ENCODE results near the gene CARD9.

CARD9 gene

GRCh38 chr9:136328011-136328621 is 45.4 kb downstream of the CARD9 start:
- no peaks in the 10 kb centered on the region for H3K9me3 ChIP-seq (replicated peaks in 1 of 11)
- H3K36me3 ChIP-seq: peaks cover 0 to 26% (median 17%) of the 10 kb centered on the region in 11 experiments; a peak in 14 of 22 replicates
- peak overlapping the region; percentile 7 to 93 (median 86); a peak in 20 of 22 replicates for H3K27ac ChIP-seq
- H3K4me3 ChIP-seq: peak overlapping the region; percentile 67 to 91 (median 78)
- peaks cover 0 to 53% (median 51%) of the 10 kb centered on the region in 11 experiments; a peak in 20 of 22 replicates for H4K20me1 ChIP-seq
- H3K4me1 ChIP-seq: peaks cover 54 to 91% (median 84%) of the 10 kb centered on the region in 10 experiments
- H3K4me2 ChIP-seq: peak overlapping the region; percentile 93 to 100 (median 99)
- peak overlapping the region; percentile 71 to 95 (median 86) for H3K9ac ChIP-seq
- no peak for TF ChIP-seq Cebpa-rat (IDR thresholded peaks at IDR 0.05)
- peaks cover 0 to 11% (median 0%) of the 10 kb centered on the region in 11 experiments; a peak in 6 of 22 replicates for H3K27me3 ChIP-seq

- peak within 1 kb of the TSS; percentile 67 to 91 (median 78) for H3K4me3 ChIP-seq
- peaks cover 0 to 18% (median 0%) of the 10 kb centered on the region in 11 experiments; a peak in 6 of 22 replicates for H3K27me3 ChIP-seq
- H3K4me2 ChIP-seq: peak within 1 kb of the TSS; percentile 93 to 100 (median 99)
- H4K20me1 ChIP-seq: peaks cover 0 to 46% (median 45%) of the 10 kb centered on the region in 11 experiments; a peak in 20 of 22 replicates
- H3K4me1 ChIP-seq: peaks cover 58 to 91% (median 85%) of the 10 kb centered on the region in 10 experiments
- peaks cover 0 to 20% (median 12%) of the 10 kb centered on the region in 11 experiments; a peak in 13 of 22 replicates for H3K36me3 ChIP-seq
- no peak for TF ChIP-seq Cebpa-rat (IDR thresholded peaks at IDR 0.05)
- peak within 1 kb of the TSS; percentile 37 to 93 (median 86); a peak in 21 of 22 replicates for H3K27ac ChIP-seq
- H3K9me3 ChIP-seq (replicated peaks in 1 of 11): no peaks in the 10 kb centered on the region
- H3K9ac ChIP-seq: peak within 1 kb of the TSS; percentile 80 to 95 (median 86)
Measured at GRCh38 chr9:136327304-136327974, 46.0 kb downstream of the CARD9 start, which contains the start of gene GPSM1. Gene GPSM1, plus strand, starts transcription at chr9:136327539. Its CDS starts 157 bp downstream, at chr9:136327696.

GRCh38 chr9:136326761-136327303 is 46.6 kb downstream of the CARD9 start:
- Histone ChIP-seq H4K20me1 (peaks cover 0 to 40% (median 39%) of the 10 kb centered on the region in 11 experiments; a peak in 20 of 22 replicates), H3K27ac (peak overlapping the region in 10 of 11 experiments; percentile 33 to 93 (median 86); a peak in 20 of 22 replicates), H3K27me3 (peaks cover 0 to 22% (median 0%) of the 10 kb centered on the region in 11 experiments; a peak in 6 of 22 replicates), H3K4me3 (peak overlapping the region; percentile 9 to 91 (median 78); a peak in 19 of 20 replicates), H3K4me2 (peak overlapping the region; percentile 80 to 100 (median 96)), H3K9me3 (replicated peaks in 1 of 11) (no peaks in the 10 kb centered on the region), H3K36me3 (peaks cover 0 to 14% (median 6%) of the 10 kb centered on the region in 11 experiments; a peak in 10 of 22 replicates), H3K4me1 (peaks cover 58 to 91% (median 85%) of the 10 kb centered on the region in 10 experiments), H3K9ac (peak overlapping the region; percentile 54 to 95 (median 86); a peak in 21 of 22 replicates)
- TF ChIP-seq Cebpa-rat (IDR thresholded peaks at IDR 0.05): no peak

- Histone ChIP-seq H4K20me1 (peaks cover 0 to 34% (median 32%) of the 10 kb centered on the region in 11 experiments; a peak in 19 of 22 replicates), H3K4me3 (peak overlapping the region; percentile 9 to 91 (median 78); a peak in 19 of 20 replicates), H3K9me3 (replicated peaks in 1 of 11) (peaks cover 0 to 4% (median 0%) of the 10 kb centered on the region in 11 experiments; a peak in 4 of 22 replicates), H3K27ac (peak overlapping the region; percentile 13 to 93 (median 86); a peak in 20 of 22 replicates), H3K9ac (peak overlapping the region; percentile 54 to 95 (median 86); a peak in 21 of 22 replicates), H3K27me3 (peaks cover 0 to 22% (median 0%) of the 10 kb centered on the region in 11 experiments; a peak in 6 of 22 replicates), H3K36me3 (peaks cover 0 to 8% (median 0%) of the 10 kb centered on the region in 11 experiments; a peak in 4 of 22 replicates), H3K4me2 (peak overlapping the region; percentile 80 to 100 (median 96)), H3K4me1 (peaks cover 58 to 91% (median 82%) of the 10 kb centered on the region in 10 experiments)
- no peak for TF ChIP-seq Cebpa-rat (IDR thresholded peaks at IDR 0.05)
Measured at GRCh38 chr9:136326061-136326760, 47.3 kb downstream of the CARD9 start.

- no peaks in the 10 kb centered on the region for H3K36me3 ChIP-seq
- H4K20me1 ChIP-seq: peaks cover 0 to 25% (median 24%) of the 10 kb centered on the region in 11 experiments; a peak in 19 of 22 replicates
- peak overlapping the region in 8 of 11 experiments; percentile 81 to 93 (median 86); a peak in 15 of 22 replicates for H3K27ac ChIP-seq
- H3K9ac ChIP-seq: peak overlapping the region in 8 of 11 experiments; percentile 85 to 95 (median 88); a peak in 16 of 22 replicates
- H3K9me3 ChIP-seq (replicated peaks in 1 of 11): peaks cover 0 to 8% (median 0%) of the 10 kb centered on the region in 11 experiments; a peak in 5 of 22 replicates
- no peak for TF ChIP-seq Cebpa-rat (IDR thresholded peaks at IDR 0.05)
- peaks cover 57 to 82% (median 74%) of the 10 kb centered on the region in 10 experiments for H3K4me1 ChIP-seq
- H3K4me3 ChIP-seq: peak overlapping the region in 2 of 10 experiments; percentile 72 to 91; a peak in 4 of 20 replicates
- peak overlapping the region in 9 of 11 experiments; percentile 93 to 100 (median 97); a peak in 19 of 22 replicates for H3K4me2 ChIP-seq
- H3K27me3 ChIP-seq: peaks cover 0 to 22% (median 0%) of the 10 kb centered on the region in 11 experiments; a peak in 6 of 22 replicates
Measured at GRCh38 chr9:136325358-136325757, 48.1 kb downstream of the CARD9 start.

- peak overlapping the region in 8 of 11 experiments; percentile 81 to 93 (median 86); a peak in 15 of 22 replicates for H3K27ac ChIP-seq
- H3K9ac ChIP-seq: peak overlapping the region in 7 of 11 experiments; percentile 86 to 95 (median 90); a peak in 13 of 22 replicates
- H3K36me3 ChIP-seq: no peaks in the 10 kb centered on the region
- H3K4me3 ChIP-seq: no peak overlapping the region; a peak in 1 of 20 replicates
- peaks cover 0 to 22% (median 0%) of the 10 kb centered on the region in 11 experiments; a peak in 6 of 22 replicates for H3K27me3 ChIP-seq
- H3K9me3 ChIP-seq (replicated peaks in 1 of 11): peaks cover 0 to 8% (median 0%) of the 10 kb centered on the region in 11 experiments; a peak in 5 of 22 replicates
- peaks cover 0 to 19% (median 17%) of the 10 kb centered on the region in 11 experiments; a peak in 18 of 22 replicates for H4K20me1 ChIP-seq
- H3K4me1 ChIP-seq: peaks cover 50 to 80% (median 67%) of the 10 kb centered on the region in 10 experiments
- no peak for TF ChIP-seq Cebpa-rat (IDR thresholded peaks at IDR 0.05)
- peak overlapping the region; percentile 68 to 100 (median 96); a peak in 19 of 22 replicates for H3K4me2 ChIP-seq
Measured at GRCh38 chr9:136324501-136325300, 48.8 kb downstream of the CARD9 start.

All from BLaER1 treated with 17β-estradiol and CSF1 and Interleukin-3, amounts not matched to agents 10 nM and 100 nM (cell line).